HG03095 (cell line): ENCODE measurements around the gene SLC26A2.
"Not testable (repeated sequence)": the region's sequence is repeated elsewhere in the genome, so short reads cannot be mapped to it uniquely, and the experiment has no call there.

Experiments
- ATAC-seq: cut with Tn5 transposase; IDR thresholded peaks from one replicate; pipeline ENCODE4 v1.9.1; 2021; ENCODE audit warnings: moderate library complexity; ENCODE audit not compliant: unreplicated experiment

Gene SLC26A2

GRCh38 chr5:150000990-150001659 is 40.6 kb downstream of the SLC26A2 start:
- ATAC-seq, result no peak

- ATAC-seq, result peak; percentile 54
Observed at GRCh38 chr5:150001660-150002486, 41.3 kb downstream of the SLC26A2 start.

GRCh38 chr5:150006318-150006717 is 45.8 kb downstream of the SLC26A2 start:
- no peak for ATAC-seq

GRCh38 chr5:150007050-150007449 is 46.5 kb downstream of the SLC26A2 start:
- ATAC-seq, result no peak

GRCh38 chr5:150009671-150010387 is 49.3 kb downstream of the SLC26A2 start:
- no peak for ATAC-seq

- no peak for ATAC-seq
Observed at GRCh38 chr5:150013931-150014330, 53.4 kb downstream of the SLC26A2 start.

- ATAC-seq, result no peak
Observed at GRCh38 chr5:150014456-150014855, 53.9 kb downstream of the SLC26A2 start.

- no peak for ATAC-seq
Observed at GRCh38 chr5:150015415-150015814, 54.9 kb downstream of the SLC26A2 start.

- no peak for ATAC-seq
Observed at GRCh38 chr5:150016537-150016936, 56.0 kb downstream of the SLC26A2 start.

- no peak for ATAC-seq
Observed at GRCh38 chr5:150017226-150018005, 56.9 kb downstream of the SLC26A2 start.

- no peak for ATAC-seq
Observed at GRCh38 chr5:150020249-150020648, 59.7 kb downstream of the SLC26A2 start.

GRCh38 chr5:150021491-150022157 is 61.1 kb downstream of the SLC26A2 start:
- ATAC-seq, result no peak

GRCh38 chr5:150022158-150022531 is 61.6 kb downstream of the SLC26A2 start:
- no peak for ATAC-seq

GRCh38 chr5:150022681-150023080 is 62.1 kb downstream of the SLC26A2 start:
- no peak for ATAC-seq

- ATAC-seq, result no peak
Observed at GRCh38 chr5:150023136-150023535, 62.6 kb downstream of the SLC26A2 start.

- ATAC-seq, result no peak
Observed at GRCh38 chr5:150024346-150024984, 63.9 kb downstream of the SLC26A2 start.

- ATAC-seq, result no peak
Observed at GRCh38 chr5:150026682-150027172, 66.2 kb downstream of the SLC26A2 start.

GRCh38 chr5:150028047-150028446 is 67.5 kb downstream of the SLC26A2 start:
- ATAC-seq, result not testable (repeated sequence)

- no peak for ATAC-seq
Observed at GRCh38 chr5:150033334-150033733, 72.8 kb downstream of the SLC26A2 start.

GRCh38 chr5:150034662-150035061 is 74.1 kb downstream of the SLC26A2 start:
- no peak for ATAC-seq
